MM.1S (cell line): ENCODE data around the gene UNC13C.

Experiments
- DNase-seq: peaks from one replicate; pipeline ENCODE4 v3.0.0-alpha.2; 2015
- H2AFZ ChIP-seq: fragments of 300-600 bp; sonication (generic); 2 replicates; pipeline ENCODE4 v1.6.0; 2016; ENCODE audit warnings: antibody characterized with exemption, low read length
- H3F3A ChIP-seq: fragments of 300-600 bp; sonication (generic); 2 replicates; pipeline ENCODE4 v1.6.1; 2016; ENCODE audit warnings: mild to moderate bottlenecking, antibody characterized with exemption, low read length, moderate library complexity, mixed read lengths; ENCODE audit not compliant: insufficient read depth
- H3K27ac ChIP-seq: fragments of 300-600 bp; sonication (generic); 2 replicates; pipeline ENCODE4 v1.5.1; 2016; ENCODE audit warnings: mild to moderate bottlenecking, low read length
- H3K27me3 ChIP-seq: fragments of 300-600 bp; sonication (generic); replicated peaks from 2 replicates; pipeline ENCODE4 v1.6.0; 2016; ENCODE audit warnings: low read length; ENCODE audit not compliant: insufficient read depth
- H3K36me3 ChIP-seq: fragments of 300-600 bp; sonication (generic); replicated peaks from 2 replicates; pipeline ENCODE4 v1.6.1; 2016; ENCODE audit warnings: mild to moderate bottlenecking, low read length, mixed read lengths; ENCODE audit not compliant: insufficient read depth
- H3K4me1 ChIP-seq: fragments of 300-600 bp; sonication (generic); 2 replicates; pipeline ENCODE4 v1.6.1; 2016; ENCODE audit warnings: low read length, mixed read lengths
- H3K4me2 ChIP-seq: fragments of 300-600 bp; sonication (generic); 2 replicates; pipeline ENCODE4 v1.6.0; 2016; ENCODE audit warnings: low read depth, low read length
- H3K4me3 ChIP-seq: fragments of 300-600 bp; sonication (generic); 2 replicates; pipeline ENCODE4 v1.5.1; 2016; ENCODE audit warnings: low read length, mixed read lengths
- H3K79me2 ChIP-seq: fragments of 300-600 bp; sonication (generic); 2 replicates; pipeline ENCODE4 v1.6.1; 2016; ENCODE audit warnings: mixed run types, low read length, mixed read lengths
- H3K9ac ChIP-seq: fragments of 300-600 bp; sonication (generic); 2 replicates; pipeline ENCODE4 v1.6.1; 2016; ENCODE audit warnings: low read length, mixed read lengths
- H3K9me2 ChIP-seq: fragments of 300-600 bp; sonication (generic); replicated peaks from 2 replicates; pipeline ENCODE4 v1.6.1; 2016; ENCODE audit warnings: mild to moderate bottlenecking, low read length, mixed read lengths; ENCODE audit not compliant: insufficient read depth
- H3K9me3 ChIP-seq: fragments of 300-600 bp; sonication (generic); replicated peaks from 2 replicates; pipeline ENCODE4 v1.6.1; 2016; ENCODE audit warnings: mild to moderate bottlenecking, low read length, mixed read lengths; ENCODE audit not compliant: insufficient read depth
- H4K20me1 ChIP-seq: fragments of 300-600 bp; sonication (generic); 2 replicates; pipeline ENCODE4 v1.6.1; 2016; ENCODE audit warnings: mild to moderate bottlenecking, low read length, moderate library complexity, mixed read lengths; ENCODE audit not compliant: insufficient read depth
- EZH2 ChIP-seq: fragments of 300-600 bp; sonication (generic); optimal IDR thresholded peaks from 2 replicates; pipeline ENCODE3; 2017; ENCODE audit warnings: low read depth, mild to moderate bottlenecking, antibody characterized with exemption, low read length, mixed read lengths
- EZH2phosphoT487 ChIP-seq: fragments of 300-600 bp; sonication (generic); IDR thresholded peaks from 2 replicates; pipeline ENCODE4 v1.6.1; 2018; ENCODE audit warnings: antibody characterized with exemption, low read length
- TF ChIP-seq, protein P1 (sequence below): fragments of 300-600 bp; sonication (generic); IDR thresholded peaks from 2 replicates; pipeline ENCODE4 v1.5.1; 2016; ENCODE audit warnings: antibody characterized with exemption, low read length, mixed read lengths

UNC13C gene

DNA sequence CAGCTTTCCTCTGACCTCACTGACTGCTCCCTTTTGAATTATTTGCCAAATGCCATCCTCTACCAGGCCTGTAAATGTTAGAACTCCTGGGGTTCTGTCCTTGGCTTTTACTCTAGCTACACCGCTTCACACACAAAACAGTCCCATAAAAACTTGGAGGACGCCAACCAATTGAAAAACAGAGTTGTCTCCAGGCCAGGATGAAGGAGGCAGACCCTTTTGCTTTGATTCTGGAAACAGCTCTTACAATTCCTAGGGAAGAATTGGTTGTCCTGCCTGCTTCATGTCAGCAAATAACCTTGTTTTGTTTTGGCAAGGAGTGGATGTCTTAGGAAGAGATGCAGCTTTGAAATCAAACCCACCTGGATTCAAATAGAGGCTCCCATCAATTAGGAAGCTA, 375.5 kb downstream of the UNC13C start:
- Histone ChIP-seq H3K79me2 (no peaks in the 10 kb centered on the region), H3K9me3 (no peaks in the 10 kb centered on the region), H3K4me3 (no peak overlapping the region), H3K36me3 (no peaks in the 10 kb centered on the region), H3K4me2 (no peak overlapping the region), H3K27me3 (no peaks in the 10 kb centered on the region), H3F3A (no peaks in the 10 kb centered on the region), H3K9ac (no peak overlapping the region), H3K27ac (no peak overlapping the region), H4K20me1 (no peaks in the 10 kb centered on the region), H3K4me1 (no peaks in the 10 kb centered on the region), H3K9me2 (no peaks in the 10 kb centered on the region), H2AFZ (no peak overlapping the region)
- no peak for TF ChIP-seq EZH2
- no peak for TF ChIP-seq EZH2phosphoT487
- TF ChIP-seq, protein P1, sequence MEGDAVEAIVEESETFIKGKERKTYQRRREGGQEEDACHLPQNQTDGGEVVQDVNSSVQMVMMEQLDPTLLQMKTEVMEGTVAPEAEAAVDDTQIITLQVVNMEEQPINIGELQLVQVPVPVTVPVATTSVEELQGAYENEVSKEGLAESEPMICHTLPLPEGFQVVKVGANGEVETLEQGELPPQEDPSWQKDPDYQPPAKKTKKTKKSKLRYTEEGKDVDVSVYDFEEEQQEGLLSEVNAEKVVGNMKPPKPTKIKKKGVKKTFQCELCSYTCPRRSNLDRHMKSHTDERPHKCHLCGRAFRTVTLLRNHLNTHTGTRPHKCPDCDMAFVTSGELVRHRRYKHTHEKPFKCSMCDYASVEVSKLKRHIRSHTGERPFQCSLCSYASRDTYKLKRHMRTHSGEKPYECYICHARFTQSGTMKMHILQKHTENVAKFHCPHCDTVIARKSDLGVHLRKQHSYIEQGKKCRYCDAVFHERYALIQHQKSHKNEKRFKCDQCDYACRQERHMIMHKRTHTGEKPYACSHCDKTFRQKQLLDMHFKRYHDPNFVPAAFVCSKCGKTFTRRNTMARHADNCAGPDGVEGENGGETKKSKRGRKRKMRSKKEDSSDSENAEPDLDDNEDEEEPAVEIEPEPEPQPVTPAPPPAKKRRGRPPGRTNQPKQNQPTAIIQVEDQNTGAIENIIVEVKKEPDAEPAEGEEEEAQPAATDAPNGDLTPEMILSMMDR, result no peak
- no peak for DNase-seq

- Histone ChIP-seq H3K9me2 (no peaks in the 10 kb centered on the region), H2AFZ (no peak overlapping the region), H3K27me3 (no peaks in the 10 kb centered on the region), H3K36me3 (no peaks in the 10 kb centered on the region), H3K9ac (no peak overlapping the region), H3K4me3 (no peak overlapping the region), H3K4me1 (no peaks in the 10 kb centered on the region), H4K20me1 (no peaks in the 10 kb centered on the region), H3K79me2 (no peaks in the 10 kb centered on the region), H3F3A (no peaks in the 10 kb centered on the region), H3K9me3 (no peaks in the 10 kb centered on the region), H3K27ac (no peak overlapping the region), H3K4me2 (no peak overlapping the region)
- TF ChIP-seq EZH2phosphoT487 (no peak), EZH2 (no peak)
- TF ChIP-seq, protein P1, result no peak
- DNase-seq, result no peak
Measured at GRCh38 chr15:54354341-54354740, 376.1 kb downstream of the UNC13C start.

DNA sequence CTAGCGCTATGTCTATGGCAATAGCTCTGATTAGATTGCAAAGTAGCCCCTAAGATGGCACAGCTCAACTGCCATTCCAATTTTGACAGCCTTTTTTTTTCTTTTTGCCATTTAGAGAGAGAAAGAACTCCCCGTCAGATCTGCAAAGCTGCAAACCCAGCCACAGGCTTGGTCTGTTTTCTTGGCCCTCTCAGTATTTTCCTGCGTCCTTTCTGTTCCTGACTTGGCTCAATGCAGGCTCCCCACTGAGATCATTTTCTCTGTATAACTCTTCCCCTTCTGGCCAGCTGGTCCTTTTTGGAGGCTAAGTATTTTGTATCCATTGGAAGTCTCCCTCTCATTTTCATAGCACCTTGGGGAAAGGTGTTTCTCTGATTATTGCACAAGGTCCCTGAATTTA, 386.7 kb downstream of the UNC13C start:
- Histone ChIP-seq H3K79me2 (no peaks in the 10 kb centered on the region), H4K20me1 (no peaks in the 10 kb centered on the region), H3K27me3 (no peaks in the 10 kb centered on the region), H2AFZ (no peak overlapping the region), H3K4me3 (no peak overlapping the region), H3K27ac (no peak overlapping the region), H3K4me2 (no peak overlapping the region), H3K4me1 (no peaks in the 10 kb centered on the region), H3K36me3 (no peaks in the 10 kb centered on the region), H3K9ac (no peak overlapping the region), H3K9me2 (no peaks in the 10 kb centered on the region), H3F3A (no peaks in the 10 kb centered on the region), H3K9me3 (no peaks in the 10 kb centered on the region)
- DNase-seq, result no peak
- TF ChIP-seq, protein P1, result no peak
- TF ChIP-seq EZH2phosphoT487 (no peak), EZH2 (no peak)
